PC-9 (cell line): ENCODE data around the gene CREBBP. TPM values are rescaled to one million over a fixed set of nuclear protein-coding genes. Genes with fewer than 3 reads are reported as not detected.
A peak's percentile ranks its signal among the peaks of the same experiment; 100 is the strongest.

Experiments
- BruUV-seq: library from RNA; stranded (reverse); fragments of 400-500 nt; replicated peaks from 2 replicates; lab custom pipeline; 2021; lab: Mats Ljungman, UMichigan
- CTCF ChIA-PET: fragments of 300-600 bp; sonication (Branson Sonifier 250); formaldehyde crosslinking; loops from one replicate; lab custom pipeline; 2022; ENCODE audit warnings: antibody characterized with exemption; lab: Charles Lee
- POLR2A ChIA-PET: fragments of 300-600 bp; sonication (Branson Sonifier 250); formaldehyde crosslinking; loops from one replicate; lab custom pipeline; 2022; ENCODE audit warnings: antibody characterized with exemption; ENCODE audit not compliant: unreplicated experiment; lab: Charles Lee
- DNase-seq, 2 experiments: peaks; one replicate each; pipeline versions ENCODE4 v3.0.0 to v3.0.0-alpha.2; 2015 to 2022; ENCODE audit warnings: mixed read lengths in 1 of 2
- H2AFZ ChIP-seq: fragments of 200-600 bp; sonication (generic); 2 replicates; pipeline ENCODE4 v1.8.1; 2017; ENCODE audit warnings: antibody characterized with exemption
- H3F3A ChIP-seq: fragments of 200-600 bp; sonication (generic); 2 replicates; pipeline ENCODE4 v1.8.1; 2017; ENCODE audit warnings: antibody characterized with exemption, mild to moderate bottlenecking, low read depth; ENCODE audit not compliant: insufficient read depth
- H3K27ac ChIP-seq: fragments of 200-600 bp; sonication (generic); 2 replicates; pipeline ENCODE4 v1.6.1; 2016; ENCODE audit warnings: mixed run types
- H3K27me3 ChIP-seq: fragments of 200-600 bp; sonication (generic); 2 replicates; pipeline ENCODE4 v1.6.1; 2016; ENCODE audit warnings: low read depth, mixed run types; ENCODE audit not compliant: insufficient read depth
- H3K36me3 ChIP-seq: fragments of 200-600 bp; sonication (generic); 2 replicates; pipeline ENCODE4 v1.6.1; 2016; ENCODE audit warnings: low read depth, mixed run types
- H3K4me1 ChIP-seq: fragments of 200-600 bp; sonication (generic); replicated peaks from 2 replicates; pipeline ENCODE4 v1.6.1; 2016; ENCODE audit warnings: mixed run types; ENCODE audit not compliant: insufficient read depth
- H3K4me2 ChIP-seq: fragments of 200-600 bp; sonication (generic); 2 replicates; pipeline ENCODE4 v1.6.1; 2017; ENCODE audit warnings: mixed run types
- H3K4me3 ChIP-seq: fragments of 200-600 bp; sonication (generic); 2 replicates; pipeline ENCODE4 v1.6.1; 2016; ENCODE audit warnings: mixed run types
- H3K79me2 ChIP-seq: fragments of 200-600 bp; sonication (generic); 2 replicates; pipeline ENCODE4 v1.6.1; 2017; ENCODE audit warnings: low read depth, mixed run types
- H3K9me2 ChIP-seq: fragments of 200-600 bp; sonication (generic); 2 replicates; pipeline ENCODE4 v1.8.1; 2017; ENCODE audit warnings: mild to moderate bottlenecking; ENCODE audit not compliant: insufficient read depth
- H3K9me3 ChIP-seq: fragments of 200-600 bp; sonication (generic); 2 replicates; pipeline ENCODE4 v1.8.1; 2016; ENCODE audit warnings: low read depth; ENCODE audit not compliant: insufficient read depth
- H4K20me1 ChIP-seq: fragments of 200-600 bp; sonication (generic); 2 replicates; pipeline ENCODE4 v1.8.1; 2017; ENCODE audit not compliant: insufficient read depth
- CTCF ChIP-seq: fragments of 200-600 bp; sonication (generic); conservative IDR thresholded peaks from 2 replicates; pipeline ENCODE4 v1.6.1; 2017; ENCODE audit warnings: mixed run types, antibody characterized with exemption, mild to moderate bottlenecking, moderate library complexity
- EZH2 ChIP-seq: fragments of 200-600 bp; sonication (generic); IDR thresholded peaks from 2 replicates; pipeline ENCODE4 v1.8.0; 2017; ENCODE audit warnings: antibody characterized with exemption, low read depth
- intact Hi-C: fragments of 100-400 bp; cut with micrococcal nuclease; formaldehyde crosslinking; loops from one replicate; pipeline ENCODE4 v1.10.0; 2022; ENCODE audit not compliant: unreplicated experiment
- total RNA-seq: library from RNA; stranded (reverse); gene quantifications from 2 replicates; pipeline ENCODE4 v1.2.3, GENCODE V29; 2021

Gene CREBBP
- total RNA-seq, 1 experiment from 2014 or later: 74.9 TPM

GRCh38 chr16:3881499-3881990 is 1.0 kb upstream of the CREBBP start:
- Histone ChIP-seq H3K4me1 (peaks cover 17% of the 10 kb centered on the region), H3K4me2 (peak overlapping the region; percentile 91), H3F3A (peaks cover 9% of the 10 kb centered on the region; the same call in 1 of the 2 replicates), H3K9me2 (no peaks in the 10 kb centered on the region), H4K20me1 (peaks cover 32% of the 10 kb centered on the region), H3K36me3 (0 out of 2 replicates have a peak, but pooled peaks cover 4% of the 10 kb centered on the region), H3K79me2 (peaks cover 33% of the 10 kb centered on the region), H3K27me3 (no peaks in the 10 kb centered on the region), H2AFZ (peak overlapping the region; percentile 99), H3K9me3 (no peaks in the 10 kb centered on the region), H3K4me3 (peak overlapping the region; percentile 92), H3K27ac (0 out of 2 replicates have a peak overlapping the region, but pooled peaks have one; percentile 26)
- BruUV-seq: no TSS peak
- POLR2A ChIA-PET: interaction anchor here (0.6 kb wide), 1 partner anchor 377 kb away, joined by 4 read pairs; no protein-coding TSS in a partner anchor
- CTCF ChIA-PET: no interaction called here
- DNase-seq: peak; percentile 40 to 44
- TF ChIP-seq CTCF (no peak), EZH2 (no peak)
- intact Hi-C loops: loop anchor here (2.0 to 10.0 kb wide), 4 partner anchors 57 to 373 kb away; no protein-coding TSS in a partner anchor

- Histone ChIP-seq H3K79me2 (peaks cover 48% of the 10 kb centered on the region), H3K27me3 (no peaks in the 10 kb centered on the region), H3K9me2 (no peaks in the 10 kb centered on the region), H3K4me2 (peak overlapping the region; percentile 93), H3K4me3 (peak overlapping the region; percentile 79), H3K36me3 (0 out of 2 replicates have a peak, but pooled peaks cover 4% of the 10 kb centered on the region), H3K9me3 (no peaks in the 10 kb centered on the region), H2AFZ (no peak overlapping the region), H3F3A (peaks cover 9% of the 10 kb centered on the region; the same call in 1 of the 2 replicates), H3K27ac (no peak overlapping the region), H3K4me1 (peaks cover 17% of the 10 kb centered on the region), H4K20me1 (peaks cover 47% of the 10 kb centered on the region)
- TF ChIP-seq CTCF: no peak
- no peak for TF ChIP-seq EZH2
- peak in 1 of 2 experiments; percentile 67 for DNase-seq
- CTCF ChIA-PET: interaction anchor here (0.6 kb wide), 1 partner anchor 736 kb away, joined by 8 read pairs; no protein-coding TSS in a partner anchor
- no TSS peak for BruUV-seq
- POLR2A ChIA-PET: interaction anchor here (1.0 kb wide), 1 partner anchor 9 kb away, joined by 3 read pairs; no protein-coding TSS in a partner anchor
- intact Hi-C loops: loop anchor here (1.0 to 10.0 kb wide), 6 partner anchors 59 to 375 kb away; no protein-coding TSS in a partner anchor
Measured at GRCh38 chr16:3879887-3880564, 487 bp downstream of the CREBBP start.

- ChIA-PET POLR2A (no interaction called here), CTCF (no interaction called here)
- Histone ChIP-seq H3K9me2 (no peaks in the 10 kb centered on the region), H3K4me3 (peak overlapping the region; percentile 79), H2AFZ (no peak overlapping the region), H3K4me2 (peak overlapping the region; percentile 93), H3K27me3 (no peaks in the 10 kb centered on the region), H3K79me2 (peaks cover 54% of the 10 kb centered on the region), H3F3A (peaks cover 9% of the 10 kb centered on the region; the same call in 1 of the 2 replicates), H3K27ac (no peak overlapping the region), H4K20me1 (peaks cover 53% of the 10 kb centered on the region), H3K9me3 (no peaks in the 10 kb centered on the region), H3K4me1 (peaks cover 17% of the 10 kb centered on the region), H3K36me3 (0 out of 2 replicates have a peak, but pooled peaks cover 4% of the 10 kb centered on the region)
- DNase-seq: no peak
- TF ChIP-seq CTCF (no peak), EZH2 (no peak)
- BruUV-seq: no TSS peak
- intact Hi-C loops: loop anchor here (1.0 to 5.0 kb wide), 2 partner anchors 97 to 189 kb away; no protein-coding TSS in a partner anchor
Measured at GRCh38 chr16:3879258-3879886, 1.1 kb downstream of the CREBBP start.
